Muscle of arm (tissue), 12 donors: ENCODE measurements around the gene ATP9B. TPM values are rescaled to one million over a fixed set of nuclear protein-coding genes. Genes with fewer than 3 reads are reported as not detected.
"Not testable (repeated sequence)": the region's sequence is repeated elsewhere in the genome, so short reads cannot be mapped to it uniquely, and the experiment has no call there.

Source experiments
- DNase-seq: peaks from one replicate; pipeline ENCODE4 v3.0.0-alpha.2; 2013
- polyA plus RNA-seq, 12 donors: library from polyadenylated mRNA; unstranded; fragments of 120-200 nt; gene quantifications; one replicate each; pipeline ENCODE4 v1.2.1, GENCODE V29; 2013; ENCODE audit not compliant: insufficient read length in 12 of 12

ATP9B gene
- polyA plus RNA-seq, 12 donors: 12.6 to 39.8 (median 22.5) TPM; not detected in 1

DNA sequence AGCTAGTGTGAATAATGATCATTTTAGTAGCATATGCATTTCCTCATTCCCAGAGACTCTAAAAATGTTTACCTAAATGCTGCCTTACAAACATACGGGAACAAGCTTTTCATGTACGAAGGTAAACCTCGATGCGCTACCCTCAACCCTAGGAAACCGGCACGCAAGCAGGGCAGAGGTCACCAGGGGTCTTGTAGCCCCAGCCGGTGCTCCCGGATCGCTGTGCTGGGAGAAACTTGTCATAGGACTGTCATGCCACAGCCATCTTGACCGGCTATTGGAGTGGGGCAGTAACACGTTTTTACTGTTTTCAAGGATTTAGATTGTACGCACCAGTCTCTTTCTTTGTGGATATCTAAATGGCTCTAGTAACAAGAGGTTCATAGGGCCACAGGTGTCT lies 291.7 kb downstream of the ATP9B start:
- no peak for DNase-seq

DNA sequence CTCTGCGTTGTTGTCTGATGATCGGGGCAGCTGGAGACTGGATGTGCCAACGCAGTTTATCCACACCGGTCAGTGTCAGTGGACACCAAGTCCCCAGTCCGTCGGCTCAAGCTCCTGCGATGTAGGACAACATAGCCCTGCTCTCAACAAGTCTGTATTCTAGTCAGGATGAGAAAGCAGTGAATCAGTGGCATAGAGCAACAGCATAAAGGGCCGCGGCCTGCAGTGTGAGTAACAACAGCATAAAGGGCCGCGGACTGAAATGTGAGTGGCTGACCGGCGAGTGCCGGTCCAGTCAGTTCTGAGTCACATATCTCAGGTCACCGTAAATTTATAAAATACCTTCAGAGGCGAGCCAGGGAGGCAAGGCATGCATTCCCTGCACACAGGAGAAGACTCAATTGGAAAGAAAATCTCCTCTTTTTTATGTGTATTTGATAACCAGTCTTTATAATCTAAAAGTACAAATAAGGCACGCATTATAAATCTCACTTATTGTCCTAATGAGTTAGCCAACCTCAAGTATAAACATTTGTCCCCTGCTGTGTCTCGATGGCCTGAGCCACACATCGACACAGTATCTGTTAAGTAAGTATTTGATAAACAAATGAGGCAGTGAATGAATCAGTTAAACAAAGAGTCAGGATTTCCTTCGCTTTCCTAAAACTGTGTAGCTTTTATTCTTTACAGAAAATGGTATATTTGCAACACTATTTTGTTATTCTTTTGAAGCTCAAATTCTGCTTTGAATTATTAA lies 292.8 kb downstream of the ATP9B start:
- DNase-seq: no peak

DNA sequence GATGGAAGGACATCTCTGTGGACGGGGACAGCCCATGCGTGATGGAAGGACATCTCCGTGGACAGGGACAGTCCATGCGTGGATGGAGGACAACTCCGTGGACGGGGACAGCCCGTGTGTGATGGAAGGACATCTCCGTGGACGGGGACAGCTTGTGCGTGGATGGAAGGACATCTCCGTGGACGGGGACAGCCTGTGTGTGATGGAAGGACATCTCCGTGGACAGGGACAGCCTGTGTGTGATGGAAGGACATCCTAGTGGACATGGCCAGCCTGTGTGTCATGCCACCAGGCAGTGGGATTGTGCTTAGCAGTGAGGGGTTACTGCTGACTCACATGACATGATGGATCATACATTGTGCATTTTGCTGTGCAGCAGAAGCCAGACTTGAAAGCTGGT lies 296.5 kb downstream of the ATP9B start:
- DNase-seq: no peak

DNA sequence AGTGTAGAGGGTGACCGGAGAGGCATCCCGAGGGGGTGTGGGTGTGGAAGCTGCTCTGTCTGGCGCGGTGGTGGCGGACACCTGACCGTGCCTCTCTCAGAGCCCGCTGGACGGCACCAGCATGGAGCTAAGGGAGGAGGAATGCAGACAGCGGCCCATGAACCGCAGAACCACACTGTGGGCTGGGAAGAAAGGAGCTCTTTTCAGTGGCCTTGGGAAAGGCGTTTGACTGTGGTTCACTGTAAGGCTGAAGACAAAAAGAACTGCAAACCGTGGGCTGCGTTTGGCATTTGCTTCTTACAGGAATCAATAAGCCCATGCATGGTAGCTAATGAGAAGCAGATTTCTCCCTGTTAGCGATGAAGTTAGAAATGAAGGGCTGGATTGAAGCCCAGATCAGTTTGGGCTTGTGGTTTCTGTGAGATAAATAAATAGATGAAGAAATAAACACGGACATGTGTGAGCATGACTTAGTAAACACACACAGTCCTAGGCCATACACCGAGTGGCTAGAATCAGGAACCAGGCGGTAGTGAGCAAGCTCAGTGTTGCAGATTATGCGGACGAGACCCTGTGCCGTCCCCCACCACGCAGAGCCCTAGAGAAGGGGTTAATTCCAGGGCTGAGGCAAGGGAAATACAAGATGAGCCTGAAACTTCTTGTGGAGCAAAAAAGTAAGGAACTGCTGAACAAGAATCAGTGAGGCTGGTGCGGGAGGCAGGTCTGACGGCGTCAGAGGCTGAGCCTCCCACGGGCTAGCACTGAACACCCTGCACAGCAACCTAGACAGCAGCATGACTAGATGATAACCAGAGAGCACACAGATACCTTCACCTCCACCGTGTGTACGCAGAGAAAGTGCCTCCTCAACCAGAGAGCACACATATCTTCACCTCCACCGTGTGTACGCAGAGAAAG lies 297.2 kb downstream of the ATP9B start:
- DNase-seq: no peak

GRCh38 chr18:79367480-79367879 lies 298.3 kb downstream of the ATP9B start:
- DNase-seq: no peak

- no peak for DNase-seq
These were observed 298.8 kb downstream of the ATP9B start for GRCh38 chr18:79367989-79368388.

DNA sequence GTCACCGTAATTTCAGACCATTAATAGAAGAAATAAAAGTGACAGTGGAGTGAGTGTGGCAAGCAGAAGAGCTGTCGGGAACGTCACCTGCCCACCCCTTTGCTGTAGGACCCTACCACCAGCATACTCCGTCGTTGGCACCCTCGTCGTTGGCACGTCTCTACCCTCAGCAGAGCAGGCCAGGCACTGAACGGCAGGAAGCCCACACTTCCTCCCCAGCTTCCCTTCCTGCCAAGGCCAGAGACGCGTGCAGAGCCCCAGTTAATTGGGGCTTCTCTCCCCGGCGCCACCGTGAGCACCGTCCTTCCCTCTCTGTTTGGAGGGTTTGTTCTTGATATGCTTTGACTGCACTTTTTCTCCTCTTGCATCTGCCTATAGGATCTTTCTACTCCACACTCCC lies 299.5 kb downstream of the ATP9B start:
- no peak for DNase-seq

DNA sequence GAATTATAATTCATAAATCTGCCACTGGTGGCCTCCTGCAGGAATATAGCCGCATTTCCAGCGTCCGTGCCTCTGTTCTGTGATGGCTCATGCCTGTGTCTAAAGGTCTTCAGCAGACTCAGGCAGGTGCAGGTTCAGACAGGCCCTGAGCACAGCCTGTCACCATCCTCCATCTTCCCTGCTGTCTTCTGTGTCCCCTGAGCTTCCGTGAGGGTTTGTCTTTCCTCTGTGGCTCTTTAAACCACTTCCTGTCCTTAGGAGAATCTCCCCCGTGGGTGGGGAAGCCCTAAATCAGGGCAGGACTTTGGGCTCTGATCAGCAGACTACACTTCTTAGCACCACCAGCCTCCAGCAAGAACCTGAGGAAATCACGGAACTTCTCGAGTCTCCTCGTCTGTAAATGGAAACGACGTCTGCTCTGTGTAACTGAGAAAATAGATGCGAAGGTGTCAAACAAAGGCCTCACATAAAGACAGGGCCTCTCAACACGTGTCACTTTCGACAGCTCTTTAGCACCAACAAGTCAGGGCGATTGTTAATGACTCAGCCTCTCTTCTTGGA lies 302.4 kb downstream of the ATP9B start:
- no peak for DNase-seq

DNA sequence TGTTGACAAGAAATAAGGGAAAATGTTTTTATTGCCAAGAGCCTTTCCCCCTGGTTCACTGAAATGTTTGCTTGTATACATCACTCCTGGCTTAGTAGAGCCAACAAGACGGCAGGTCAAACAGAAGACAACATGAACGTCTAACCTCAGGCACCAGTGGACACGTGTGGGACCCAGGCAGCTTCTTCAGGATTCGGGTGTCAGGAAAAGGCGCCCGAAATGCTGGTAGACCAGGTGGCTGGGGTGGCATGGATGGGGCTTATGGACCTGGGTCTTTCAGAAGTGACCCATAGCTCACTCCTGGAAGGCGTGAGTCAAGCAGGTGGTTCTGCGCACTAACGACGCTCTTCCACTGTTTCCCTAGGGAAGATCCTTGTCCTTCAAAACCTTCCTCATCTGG lies 303.3 kb downstream of the ATP9B start:
- no peak for DNase-seq

DNA sequence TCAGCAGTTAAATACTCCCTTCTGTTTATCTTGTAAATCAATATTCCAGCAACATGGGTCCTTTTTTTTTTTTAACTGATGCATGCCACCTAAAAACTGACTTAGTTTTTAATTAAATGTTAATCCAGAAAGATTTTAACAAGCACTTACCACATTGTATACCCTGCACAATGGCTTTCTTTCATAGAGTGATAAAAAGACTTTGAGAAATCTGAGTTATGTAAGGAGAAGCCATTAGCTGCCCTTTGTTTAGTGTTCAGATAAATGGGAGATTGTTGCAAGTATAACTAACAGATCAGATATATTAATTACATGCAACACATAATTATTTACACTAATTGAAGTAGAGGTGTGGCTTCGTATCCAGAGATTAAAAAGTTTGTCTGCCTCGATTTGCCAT lies 303.8 kb downstream of the ATP9B start:
- DNase-seq: no peak

- DNase-seq: no peak
These were observed 304.5 kb downstream of the ATP9B start for GRCh38 chr18:79373736-79374135.

GRCh38 chr18:79374408-79375171 lies 305.4 kb downstream of the ATP9B start:
- no peak for DNase-seq

DNA sequence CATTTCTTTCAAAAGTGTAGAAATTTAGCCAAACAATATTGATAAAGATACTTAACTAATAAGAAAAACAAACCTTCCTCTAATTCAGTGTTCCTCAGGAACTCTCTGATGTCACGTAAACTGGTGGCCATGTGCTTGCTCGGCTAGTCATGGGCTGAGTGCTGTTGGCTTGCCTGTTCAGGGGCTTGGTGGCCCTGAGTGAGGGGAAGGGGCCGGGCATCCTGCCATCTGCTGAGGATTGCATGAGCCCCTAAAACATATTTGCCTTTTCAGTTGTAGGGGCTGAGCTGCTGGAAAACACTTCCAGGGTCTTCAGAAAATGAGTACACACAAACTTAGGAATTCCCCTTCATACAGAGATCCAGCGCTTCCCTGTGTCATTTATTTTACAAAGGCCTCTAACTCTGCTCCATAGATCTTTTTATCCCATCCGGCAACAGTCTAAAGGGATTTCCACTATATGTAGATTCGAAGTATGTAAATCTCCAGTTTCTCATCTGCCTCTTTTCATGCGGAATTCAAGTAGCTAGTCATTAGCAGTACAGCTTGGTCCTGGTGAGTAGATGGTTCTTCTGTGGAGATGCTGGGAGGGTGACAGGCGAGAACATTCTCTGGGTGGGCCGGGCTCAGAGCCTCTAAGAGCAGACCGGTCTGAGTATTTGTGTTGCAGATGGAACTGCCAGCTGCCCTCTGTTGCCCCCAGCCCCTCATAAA lies 306.4 kb downstream of the ATP9B start:
- no peak for DNase-seq

GRCh38 chr18:79376661-79377060 lies 307.5 kb downstream of the ATP9B start:
- DNase-seq: not testable (repeated sequence)

- DNase-seq: no peak
These were observed 308.1 kb downstream of the ATP9B start for GRCh38 chr18:79377187-79377891.

DNA sequence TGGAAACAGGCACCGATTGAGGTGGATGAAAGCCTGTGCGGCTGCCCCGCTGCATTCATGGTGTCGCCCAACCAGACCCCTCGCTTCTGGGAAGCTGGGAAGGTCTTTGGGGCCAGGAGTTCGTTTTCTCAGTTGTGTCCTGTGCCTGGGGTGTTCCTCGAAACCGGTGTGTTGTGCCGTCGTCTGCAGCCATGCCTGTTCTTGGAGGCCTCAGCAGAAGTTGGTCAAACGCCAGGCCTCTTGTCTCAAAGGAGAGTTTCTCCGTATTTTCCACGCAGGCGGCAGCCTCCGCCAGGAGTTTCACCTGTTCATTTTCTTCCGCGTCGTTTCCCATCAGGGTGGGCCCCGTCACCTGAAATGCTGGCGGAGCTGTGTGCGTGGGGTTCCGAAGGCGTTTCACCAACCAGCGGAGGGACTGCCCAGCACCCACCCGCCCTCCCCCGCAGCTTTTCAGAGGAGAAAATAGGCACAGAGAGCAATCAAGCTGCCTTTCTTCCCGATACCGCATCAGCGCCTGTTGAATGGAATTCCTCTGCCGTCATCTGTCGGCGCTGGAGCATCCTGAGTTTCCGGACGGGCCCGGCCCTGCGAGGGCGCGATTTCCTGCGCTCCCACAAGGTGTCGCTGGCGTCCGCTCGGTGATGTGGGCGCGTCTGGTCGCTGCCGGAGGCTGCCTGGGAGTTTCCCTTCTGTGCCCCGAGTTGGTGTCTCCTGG lies 309.5 kb downstream of the ATP9B start:
- peak; percentile 88 for DNase-seq

- no peak for DNase-seq
These were observed 310.2 kb downstream of the ATP9B start for GRCh38 chr18:79379251-79379905.

GRCh38 chr18:79379931-79380815 lies 311.0 kb downstream of the ATP9B start:
- DNase-seq: no peak
